HEK293 (cell line): ENCODE results near the gene ATP2A3.

Experiments
- CTCF ChIA-PET: fragments of 350-600 bp; formaldehyde crosslinking; extraction: SDS; loops from one replicate; lab custom pipeline; 2021; ENCODE audit warnings: antibody characterized with exemption; lab: Yijun Ruan, JAX
- POLR2A ChIA-PET: fragments of 300-600 bp; formaldehyde crosslinking; extraction: SDS; loops from one replicate; lab custom pipeline; 2020; ENCODE audit warnings: antibody characterized with exemption, inconsistent platforms; lab: Yijun Ruan, JAX
- H3K27ac ChIP-seq: fragments of 200-500 bp; sonication (Bioruptor generic); 2 replicates; pipeline ENCODE4 v1.5.1; 2014; ENCODE audit warnings: low read depth, low read length, control low read depth, inconsistent platforms; ENCODE audit errors: extremely low read depth
- H3K36me3 ChIP-seq, 2 experiments: fragments of 200-500 bp in 1 of 2; sonication (Bioruptor generic) in 1 of 2; 1 replicate in 1 of 2; 2 replicates in 1 of 2; pipeline ENCODE4 v1.5.1; 2014 to 2017; ENCODE audit warnings: inconsistent platforms in 2 of 2, low read length in 2 of 2; ENCODE audit not compliant: control insufficient read depth in 2 of 2, insufficient read depth in 1 of 2
- H3K4me1 ChIP-seq: fragments of 200-500 bp; sonication (Bioruptor generic); 2 replicates; pipeline ENCODE4 v1.5.1; 2014; ENCODE audit warnings: mild to moderate bottlenecking, low read length, inconsistent platforms; ENCODE audit not compliant: control insufficient read depth, insufficient read depth
- H3K4me3 ChIP-seq: 2 replicates; pipeline ENCODE4 v1.5.1; 2011; ENCODE audit warnings: low read depth, mild to moderate bottlenecking, control low read depth, low read length, moderate library complexity
- H3K9me3 ChIP-seq: fragments of 200-500 bp; sonication (Bioruptor generic); 2 replicates; pipeline ENCODE4 v1.5.1; 2014; ENCODE audit warnings: low read depth, low read length, inconsistent platforms; ENCODE audit not compliant: control insufficient read depth, insufficient read depth
- GLIS2 ChIP-seq: fragments of 450-650 bp; formaldehyde crosslinking; IDR thresholded peaks from 2 replicates; pipeline ENCODE4 v1.5.1; 2016; ENCODE audit warnings: missing biosample characterization, missing genetic modification characterization
- HOXD13 ChIP-seq: sonication (generic); formaldehyde crosslinking; IDR thresholded peaks from 2 replicates; pipeline ENCODE4 v1.8.0; 2022; ENCODE audit warnings: missing genetic modification reagents, borderline replicate concordance
- OSR2 ChIP-seq: fragments of 450-650 bp; formaldehyde crosslinking; IDR thresholded peaks from 2 replicates; pipeline ENCODE4 v1.5.1; 2016; ENCODE audit warnings: missing biosample characterization, missing genetic modification characterization
- PRDM2 ChIP-seq: fragments of 450-650 bp; formaldehyde crosslinking; IDR thresholded peaks from 2 replicates; pipeline ENCODE4 v1.5.1; 2016; ENCODE audit warnings: missing biosample characterization, missing genetic modification characterization, borderline replicate concordance
- PRDM4 ChIP-seq: fragments of 450-650 bp; formaldehyde crosslinking; IDR thresholded peaks from 2 replicates; pipeline ENCODE4 v1.5.1; 2017; ENCODE audit warnings: missing biosample characterization, missing genetic modification characterization
- SETDB1 ChIP-seq: IDR thresholded peaks from one replicate; pipeline ENCODE4 v1.6.1; 2017; ENCODE audit warnings: mild to moderate bottlenecking, low read length, moderate library complexity, mixed read lengths; ENCODE audit not compliant: insufficient read length
- TCF7L2 ChIP-seq: IDR thresholded peaks from 2 replicates; pipeline ENCODE4 v1.6.1; 2011; ENCODE audit warnings: low read depth, mild to moderate bottlenecking, inconsistent platforms, low read length, moderate library complexity, borderline replicate concordance
- WT1 ChIP-seq: fragments of 450-650 bp; formaldehyde crosslinking; IDR thresholded peaks from 2 replicates; pipeline ENCODE4 v1.5.1; 2016; ENCODE audit warnings: missing biosample characterization, missing genetic modification characterization
- ZBTB17 ChIP-seq: fragments of 450-650 bp; formaldehyde crosslinking; IDR thresholded peaks from 2 replicates; pipeline ENCODE4 v1.5.1; 2016; ENCODE audit warnings: missing biosample characterization, missing genetic modification characterization
- ZBTB7A ChIP-seq: fragments of 450-650 bp; formaldehyde crosslinking; IDR thresholded peaks from 2 replicates; pipeline ENCODE4 v1.5.1; 2016; ENCODE audit warnings: low read depth, missing biosample characterization, missing genetic modification characterization
- ZFHX2 ChIP-seq: fragments of 450-650 bp; formaldehyde crosslinking; conservative IDR thresholded peaks from 2 replicates; pipeline ENCODE4 v1.5.1; 2016; ENCODE audit warnings: missing biosample characterization, missing genetic modification characterization
- ZNF10 ChIP-seq: fragments of 450-650 bp; formaldehyde crosslinking; IDR thresholded peaks from 2 replicates; pipeline ENCODE4 v1.5.1; 2017; ENCODE audit warnings: missing biosample characterization, missing genetic modification characterization
- ZNF169 ChIP-seq: fragments of 450-650 bp; formaldehyde crosslinking; IDR thresholded peaks from 2 replicates; pipeline ENCODE4 v1.5.1; 2016; ENCODE audit warnings: missing biosample characterization, missing genetic modification characterization
- ZNF292 ChIP-seq: fragments of 450-650 bp; formaldehyde crosslinking; IDR thresholded peaks from 2 replicates; pipeline ENCODE4 v1.5.1; 2016; ENCODE audit warnings: low read depth, missing biosample characterization, missing genetic modification characterization, borderline replicate concordance
- ZNF341 ChIP-seq: fragments of 450-650 bp; formaldehyde crosslinking; IDR thresholded peaks from 2 replicates; pipeline ENCODE4; 2016; ENCODE audit warnings: low read depth, missing biosample characterization, missing genetic modification characterization
- ZNF366 ChIP-seq: fragments of 450-650 bp; formaldehyde crosslinking; conservative IDR thresholded peaks from 2 replicates; pipeline ENCODE4 v1.5.1; 2016; ENCODE audit warnings: missing biosample characterization, missing genetic modification characterization
- ZNF404 ChIP-seq: fragments of 450-650 bp; formaldehyde crosslinking; IDR thresholded peaks from 2 replicates; pipeline ENCODE4 v1.5.1; 2017; ENCODE audit warnings: missing biosample characterization, missing genetic modification characterization
- ZNF544 ChIP-seq: fragments of 450-650 bp; formaldehyde crosslinking; IDR thresholded peaks from 2 replicates; pipeline ENCODE4 v1.5.0; 2017; ENCODE audit warnings: missing biosample characterization, missing genetic modification characterization
- ZNF558 ChIP-seq: fragments of 450-650 bp; formaldehyde crosslinking; IDR thresholded peaks from 2 replicates; pipeline ENCODE4 v1.5.1; 2016; ENCODE audit warnings: missing biosample characterization, missing genetic modification characterization
- ZSCAN5A ChIP-seq: fragments of 450-650 bp; formaldehyde crosslinking; IDR thresholded peaks from 2 replicates; pipeline ENCODE4 v1.5.1; 2016; ENCODE audit warnings: missing biosample characterization, missing genetic modification characterization

The ATP2A3 gene

GRCh38 chr17:3915581-3915994 lies 48.6 kb downstream of the ATP2A3 start:
- H3K36me3 ChIP-seq = no peaks in the 10 kb centered on the region
- TF ChIP-seq WT1 = no peak
- no peak for TF ChIP-seq ZNF366 (tag by site-specific recombination)
- no peak for TF ChIP-seq GLIS2 (tag by site-specific recombination)
- TF ChIP-seq SETDB1 = no peak
- no peak for TF ChIP-seq ZNF558 (tag by site-specific recombination)
- H3K9me3 ChIP-seq = no peaks in the 10 kb centered on the region
- H3K4me1 ChIP-seq = peaks cover 2% of the 10 kb centered on the region; the same call in 1 of the 2 replicates
- H3K4me3 ChIP-seq = no peak overlapping the region
- ChIA-PET CTCF (interaction anchor here (1.9 to 5.3 kb wide), 9 partner anchors 11 to 178 kb away, joined by 5 to 124 read pairs (median 16); no protein-coding TSS in a partner anchor), POLR2A (no interaction called here)
- H3K27ac ChIP-seq = no peak overlapping the region

- no peaks in the 10 kb centered on the region for H3K9me3 ChIP-seq
- peaks cover 2% of the 10 kb centered on the region; the same call in 1 of the 2 replicates for H3K4me1 ChIP-seq
- ChIA-PET POLR2A (interaction anchor here (1.1 kb wide), 1 partner anchor 24 kb away, joined by 6 read pairs; no protein-coding TSS in a partner anchor), CTCF (interaction anchor here (0.6 to 5.3 kb wide), 56 partner anchors 8 to 1265 kb away, joined by 3 to 124 read pairs (median 5); partner anchors contain the start of genes CAMKK1 and NCBP3)
- TF ChIP-seq OSR2 (tag by site-specific recombination) (no peak), ZSCAN5A (tag by site-specific recombination) (0 out of 2 replicates have a peak, but pooled peaks have one; percentile 19), ZNF292 (tag by site-specific recombination) (no peak), ZBTB7A (tag by site-specific recombination) (no peak)
- H3K27ac ChIP-seq = no peak overlapping the region
- H3K36me3 ChIP-seq = no peaks in the 10 kb centered on the region
- no peak overlapping the region for H3K4me3 ChIP-seq
Measured at GRCh38 chr17:3914312-3914670, 49.9 kb downstream of the ATP2A3 start.

- POLR2A ChIA-PET = interaction anchor here (1.1 kb wide), 1 partner anchor 24 kb away, joined by 6 read pairs; no protein-coding TSS in a partner anchor
- no peaks in the 10 kb centered on the region for H3K9me3 ChIP-seq
- CTCF ChIA-PET = interaction anchor here (0.6 to 5.3 kb wide), 61 partner anchors 9 to 1266 kb away, joined by 3 to 124 read pairs (median 5); partner anchors contain the start of genes CAMKK1 and NCBP3
- H3K27ac ChIP-seq = no peak overlapping the region
- no peaks in the 10 kb centered on the region for H3K36me3 ChIP-seq
- H3K4me3 ChIP-seq = no peak overlapping the region
- H3K4me1 ChIP-seq = peaks cover 2% of the 10 kb centered on the region; the same call in 1 of the 2 replicates
- no peak for TF ChIP-seq ZNF169 (tag by site-specific recombination)
- TF ChIP-seq PRDM4 (tag by site-specific recombination) = no peak
- TF ChIP-seq ZNF404 = no peak
- no peak for TF ChIP-seq ZNF558 (tag by site-specific recombination)
- no peak for TF ChIP-seq ZFHX2
- TF ChIP-seq ZBTB17 (tag by site-specific recombination) = peak; percentile 81
- TF ChIP-seq TCF7L2 = no peak
- TF ChIP-seq ZNF366 (tag by site-specific recombination) = 0 out of 2 replicates have a peak, but pooled peaks have one; percentile 10
- 0 out of 2 replicates have a peak, but pooled peaks have one; percentile 19 for TF ChIP-seq PRDM2 (tag by site-specific recombination)
- TF ChIP-seq HOXD13 = no peak
- no peak for TF ChIP-seq ZNF544 (tag by site-specific recombination)
- TF ChIP-seq ZNF10 = peak; percentile 66
- peak; percentile 43 for TF ChIP-seq ZNF341 (tag by site-specific recombination)
Measured at GRCh38 chr17:3913531-3914311, 50.5 kb downstream of the ATP2A3 start.
